Natural killer cell (primary cell): Measurements from ENCODE around the gene ZNF234. TPM values are rescaled to one million over a fixed set of nuclear protein-coding genes. Genes with fewer than 3 reads are reported as not detected.

Source experiments
- ATAC-seq, 3 donors: fragments of 150-1000 bp in 2 of 3; fragments of 200-7000 bp in 1 of 3; cut with Tn5 transposase; 1 replicate in 1 of 3; 2 replicates in 2 of 3; pipeline ENCODE4 v1.10.0; 2021; ENCODE audit warnings: mild to moderate bottlenecking in 2 of 3, moderate library complexity in 2 of 3
- DNase-seq, 2 donors: peaks; one replicate each; pipeline versions ENCODE4 v3.0.0 to v3.0.0-alpha.2; 2013 to 2021; ENCODE audit warnings: mixed read lengths in 1 of 2
- H3K27ac ChIP-seq: one replicate; pipeline ENCODE4 v1.5.1; 2013; ENCODE audit warnings: mild to moderate bottlenecking, low read length
- H3K27me3 ChIP-seq: one replicate; pipeline ENCODE4 v1.6.1; 2013; ENCODE audit warnings: low read length; ENCODE audit not compliant: control insufficient read depth, insufficient read depth
- H3K36me3 ChIP-seq: one replicate; pipeline ENCODE4 v1.6.1; 2013; ENCODE audit warnings: low read length; ENCODE audit not compliant: control insufficient read depth, insufficient read depth
- H3K4me1 ChIP-seq: one replicate; pipeline ENCODE4 v1.6.1; 2013; ENCODE audit warnings: low read length; ENCODE audit not compliant: control insufficient read depth, insufficient read depth
- H3K4me3 ChIP-seq: one replicate; pipeline ENCODE4 v1.5.1; 2013; ENCODE audit warnings: low read length
- H3K9me3 ChIP-seq: one replicate; pipeline ENCODE4 v1.6.1; 2013; ENCODE audit warnings: low read length; ENCODE audit not compliant: control insufficient read depth, insufficient read depth
- H3K27ac Mint-ChIP-seq, 2 donors: one replicate each; pipeline ENCODE4 v1.8.0; 2022; ENCODE audit warnings: mild to moderate bottlenecking in 2 of 2, mixed read lengths in 2 of 2, moderate library complexity in 1 of 2
- H3K27me3 Mint-ChIP-seq, 2 donors: one replicate each; pipeline ENCODE4 v1.8.0; 2022; ENCODE audit warnings: low read depth in 2 of 2, mixed read lengths in 2 of 2
- H3K36me3 Mint-ChIP-seq: one replicate; pipeline ENCODE4 v1.8.0; 2022; ENCODE audit warnings: mixed read lengths
- H3K4me1 Mint-ChIP-seq, 2 donors: one replicate each; pipeline ENCODE4 v1.8.0; 2022; ENCODE audit warnings: mixed read lengths in 2 of 2
- H3K4me3 Mint-ChIP-seq: one replicate; pipeline ENCODE4 v1.8.0; 2022; ENCODE audit warnings: mild to moderate bottlenecking, moderate library complexity, mixed read lengths
- H3K9me3 Mint-ChIP-seq, 2 donors: one replicate each; pipeline ENCODE4 v1.8.0; 2022; ENCODE audit warnings: mixed read lengths in 2 of 2
- CTCF ChIP-seq: fragments of 200-600 bp; IDR thresholded peaks from one replicate; pipeline ENCODE4 v1.8.0; 2022; ENCODE audit warnings: antibody characterized with exemption
- WGBS: methylation state at CpG from one replicate; pipeline ENCODE4 v1.1.7; 2013; ENCODE audit warnings: missing lambda C conversion rate; ENCODE audit not compliant: insufficient coverage; 5-methylcytosine and 5-hydroxymethylcytosine counted together
- intact Hi-C: fragments of 100-400 bp; cut with micrococcal nuclease; formaldehyde crosslinking; loops from one replicate; pipeline ENCODE4 v1.14.2; 2022
- total RNA-seq, 4 donors: library from RNA; stranded (reverse); fragments of 120-200 nt in 1 of 4; gene quantifications; one replicate each; pipeline versions ENCODE4 v1.2.3 to v1.2.4, GENCODE V29; 2013 to 2022

Gene ZNF234
- 1 to 10 TPM; 3.9 to 7.5 (median 5.5) TPM for total RNA-seq
- total RNA-seq (2013), result 16.7 TPM

GRCh38 chr19:44141191-44142058, at the start of gene ZNF234:
Gene ZNF234, plus strand, starts transcription at chr19:44141554. Its CDS starts 3,079 bp downstream, at chr19:44144633.
- H3K9me3 Mint-ChIP-seq, result peaks cover 2% of the 10 kb centered on the region in 2 donors
- H3K27ac Mint-ChIP-seq, result peak within 1 kb of the TSS; percentile 83 to 88
- H3K27me3 Mint-ChIP-seq, result peaks cover 7 to 13% of the 10 kb centered on the region in 2 donors
- no peaks in the 10 kb centered on the region for H3K9me3 ChIP-seq
- DNase-seq (peak; percentile 34 to 85), ATAC-seq (peak; percentile 71 to 89 (median 86))
- intact Hi-C loops, result loop anchor here (1.0 kb wide), 1 partner anchor 359 kb away; the partner anchor contains the start of gene ZNF180
- no peaks in the 10 kb centered on the region for H3K27me3 ChIP-seq
- peak within 1 kb of the TSS; percentile 69 for H3K27ac ChIP-seq
- TF ChIP-seq CTCF, result no peak
- WGBS, result 2% methylated on average over 52 of the region's 52 CpGs
- peaks cover 2% of the 10 kb centered on the region for H3K36me3 ChIP-seq
- H3K4me1 ChIP-seq, result peaks cover 11% of the 10 kb centered on the region
- H3K4me3 ChIP-seq, result peak within 1 kb of the TSS; percentile 79
- H3K4me3 Mint-ChIP-seq, result peak within 1 kb of the TSS; percentile 95
- peaks cover 5% of the 10 kb centered on the region for H3K36me3 Mint-ChIP-seq
- H3K4me1 Mint-ChIP-seq, result peaks cover 20 to 23% of the 10 kb centered on the region in 2 donors

- Mint-ChIP-seq H3K4me1 (peaks cover 17 to 25% of the 10 kb centered on the region in 2 donors), H3K27me3 (no peaks in the 10 kb centered on the region), H3K9me3 (no peaks in the 10 kb centered on the region), H3K36me3 (peaks cover 2% of the 10 kb centered on the region), H3K4me3 (no peak overlapping the region), H3K27ac (no peak overlapping the region)
- Histone ChIP-seq H3K36me3 (peaks cover 4% of the 10 kb centered on the region), H3K9me3 (no peaks in the 10 kb centered on the region), H3K4me3 (no peak overlapping the region), H3K4me1 (peaks cover 14% of the 10 kb centered on the region), H3K27me3 (no peaks in the 10 kb centered on the region), H3K27ac (no peak overlapping the region)
- WGBS, result 75% methylated on average over 2 of the region's 4 CpGs
- no peak for TF ChIP-seq CTCF
- intact Hi-C loops, result no loop called here
- ATAC-seq (no peak), DNase-seq (no peak)
These were observed 49.2 kb upstream of the ZNF234 start for GRCh38 chr19:44092108-44092507.

- H3K36me3 ChIP-seq, result peaks cover 14% of the 10 kb centered on the region
- Mint-ChIP-seq H3K27ac (peak within 1 kb of the TSS; percentile 91 to 93), H3K4me1 (peaks cover 28 to 39% of the 10 kb centered on the region in 2 donors), H3K36me3 (peaks cover 17% of the 10 kb centered on the region), H3K9me3 (no peaks in the 10 kb centered on the region), H3K27me3 (no peaks in the 10 kb centered on the region), H3K4me3 (peak within 1 kb of the TSS; percentile 98)
- peak within 1 kb of the TSS; percentile 98 for H3K4me3 ChIP-seq
- no peak for TF ChIP-seq CTCF
- intact Hi-C loops, result loop anchor here (1.0 to 2.0 kb wide), 4 partner anchors 22 to 159 kb away; partner anchors contain the start of genes ZNF222, ZNF230, ZNF284 and ZNF45
- H3K27me3 ChIP-seq, result no peaks in the 10 kb centered on the region
- peak within 1 kb of the TSS; percentile 74 for H3K27ac ChIP-seq
- H3K9me3 ChIP-seq, result no peaks in the 10 kb centered on the region
- ATAC-seq (peak; percentile 89 to 92 (median 92)), DNase-seq (peak; percentile 67 to 90)
- peaks cover 14% of the 10 kb centered on the region for H3K4me1 ChIP-seq
- under 1% methylated on average over 49 of the region's 50 CpGs for WGBS
These were observed 47.2 kb upstream of the ZNF234 start, which contains the start of gene ZNF224 for GRCh38 chr19:44093931-44094765. Gene ZNF224, plus strand, starts transcription at chr19:44094361. Its CDS starts 3,513 bp downstream, at chr19:44097874.
